Neuronal stem cell (in vitro differentiated cells): ENCODE results near the gene BRINP2.

Experiments
- DNase-seq: peaks from one replicate; pipeline ENCODE4 v3.0.0-alpha.2; 2013; ENCODE audit warnings: low spot score
- H2AFZ ChIP-seq: one replicate; pipeline ENCODE4 v1.6.1; 2013; ENCODE audit warnings: mild to moderate bottlenecking, low read length, inconsistent platforms
- H2AK5ac ChIP-seq: 2 replicates; pipeline ENCODE4 v1.6.1; 2013; ENCODE audit warnings: low read depth, mild to moderate bottlenecking, inconsistent platforms, low read length, moderate library complexity, mixed read lengths
- H2BK120ac ChIP-seq: 2 replicates; pipeline ENCODE4 v1.6.1; 2013; ENCODE audit warnings: low read depth, mild to moderate bottlenecking, inconsistent platforms, low read length, moderate library complexity, mixed read lengths
- H2BK12ac ChIP-seq: one replicate; pipeline ENCODE4 v1.6.1; 2013; ENCODE audit warnings: low read length, inconsistent platforms
- H2BK15ac ChIP-seq: 2 replicates; pipeline ENCODE4 v1.6.1; 2013; ENCODE audit warnings: mild to moderate bottlenecking, low read length, inconsistent platforms, mixed read lengths
- H2BK5ac ChIP-seq: one replicate; pipeline ENCODE4 v1.6.1; 2013; ENCODE audit warnings: inconsistent platforms, mild to moderate bottlenecking, low read length, moderate library complexity
- H3K14ac ChIP-seq: one replicate; pipeline ENCODE4 v1.6.1; 2013; ENCODE audit warnings: low read length, inconsistent platforms
- H3K18ac ChIP-seq: 2 replicates; pipeline ENCODE4 v1.6.1; 2013; ENCODE audit warnings: low read length, inconsistent platforms
- H3K23ac ChIP-seq: 2 replicates; pipeline ENCODE4 v1.6.1; 2013; ENCODE audit warnings: low read depth, mild to moderate bottlenecking, mixed read lengths, low read length, inconsistent platforms; ENCODE audit not compliant: poor library complexity
- H3K27ac ChIP-seq: replicated peaks from 3 replicates; pipeline ENCODE4 v1.5.1; 2013; ENCODE audit warnings: low read length, inconsistent platforms
- H3K27me3 ChIP-seq, 3 experiments: 2 replicates each; pipeline ENCODE4 v1.6.1; 2013; ENCODE audit warnings: low read length in 3 of 3, mild to moderate bottlenecking in 2 of 3, inconsistent platforms in 1 of 3, low read depth in 1 of 3, mixed read lengths in 1 of 3, moderate library complexity in 1 of 3; ENCODE audit not compliant: control insufficient read depth in 3 of 3, insufficient read depth in 3 of 3
- H3K36me3 ChIP-seq, 2 donors: replicated peaks in 1 of 2; 2 replicates each; pipeline ENCODE4 v1.6.1; 2013; ENCODE audit warnings: low read length in 2 of 2; ENCODE audit not compliant: control insufficient read depth in 2 of 2, insufficient read depth in 2 of 2
- H3K4ac ChIP-seq: 2 replicates; pipeline ENCODE4 v1.6.1; 2013; ENCODE audit warnings: inconsistent platforms, mild to moderate bottlenecking, low read length, moderate library complexity
- H3K4me1 ChIP-seq, 2 donors: 1 replicate in 1 of 2; 2 replicates in 1 of 2; pipeline ENCODE4 v1.6.1; 2013; ENCODE audit warnings: low read length in 2 of 2, low read depth in 1 of 2; ENCODE audit not compliant: control insufficient read depth in 2 of 2, insufficient read depth in 1 of 2
- H3K4me2 ChIP-seq: one replicate; pipeline ENCODE4 v1.6.1; 2013; ENCODE audit warnings: mild to moderate bottlenecking, low read length, inconsistent platforms; ENCODE audit not compliant: insufficient read depth, poor library complexity, severe bottlenecking
- H3K4me3 ChIP-seq, 2 donors: 2 replicates each; pipeline ENCODE4 v1.5.1; 2013; ENCODE audit warnings: low read length in 2 of 2, mild to moderate bottlenecking in 2 of 2, inconsistent platforms in 1 of 2, moderate library complexity in 1 of 2
- H3K79me1 ChIP-seq: one replicate; pipeline ENCODE4 v1.6.1; 2013; ENCODE audit warnings: low read depth, mild to moderate bottlenecking, inconsistent platforms, low read length, moderate library complexity
- H3K9ac ChIP-seq: one replicate; pipeline ENCODE4 v1.6.1; 2013; ENCODE audit warnings: mild to moderate bottlenecking, low read depth, low read length, inconsistent platforms; ENCODE audit not compliant: poor library complexity
- H3K9me3 ChIP-seq, 2 donors: replicated peaks in 1 of 2; 2 replicates each; pipeline versions ENCODE3 to v1.6.1; 2013; ENCODE audit warnings: low read length in 2 of 2, mild to moderate bottlenecking in 2 of 2, inconsistent platforms in 1 of 2, low read depth in 1 of 2, mixed read lengths in 1 of 2, moderate library complexity in 1 of 2; ENCODE audit not compliant: control insufficient read depth in 2 of 2, insufficient read depth in 1 of 2
- H4K8ac ChIP-seq: one replicate; pipeline ENCODE4 v1.6.1; 2013; ENCODE audit warnings: low read depth, mild to moderate bottlenecking, inconsistent platforms, low read length, moderate library complexity
- H4K91ac ChIP-seq: one replicate; pipeline ENCODE4 v1.6.1; 2013; ENCODE audit warnings: low read length, low read depth, mild to moderate bottlenecking, inconsistent platforms; ENCODE audit not compliant: poor library complexity
- WGBS, 2 donors: extraction: QIAGEN DNeasy Blood & Tissue Kit; methylation state at CpG; one replicate each; pipeline ENCODE4 v1.1.7; 2013; ENCODE audit warnings: missing lambda C conversion rate in 2 of 2, mixed read lengths in 1 of 2; ENCODE audit not compliant: insufficient read length in 2 of 2, insufficient replicate concordance in 1 of 2; ENCODE audit errors: extremely low coverage in 2 of 2; 5-methylcytosine and 5-hydroxymethylcytosine counted together

Gene BRINP2

GRCh38 chr1:177229781-177230180, 59.0 kb downstream of the BRINP2 start:
- Histone ChIP-seq H3K14ac (no peak overlapping the region), H3K27me3 (no peaks in the 10 kb centered on the region), H3K79me1 (no peaks in the 10 kb centered on the region), H3K9ac (no peak overlapping the region), H3K4me1 (peaks cover 0 to 5% of the 10 kb centered on the region in 2 donors), H2AFZ (no peak overlapping the region), H3K27ac (no peak overlapping the region), H3K9me3 (no peaks in the 10 kb centered on the region), H2BK15ac (no peak overlapping the region), H3K36me3 (no peaks in the 10 kb centered on the region), H2BK12ac (no peak overlapping the region), H2BK5ac (no peak overlapping the region), H3K18ac (peak overlapping the region; percentile 32), H3K23ac (no peak overlapping the region), H4K8ac (no peak overlapping the region), H2AK5ac (no peak overlapping the region), H3K4me2 (no peak overlapping the region), H3K4me3 (no peak overlapping the region), H3K4ac (no peak overlapping the region), H2BK120ac (no peak overlapping the region), H4K91ac (no peak overlapping the region)
- no peak for DNase-seq
- WGBS, 2 donors, result no CpG with 5 or more reads among the region's 20 CpGs

GRCh38 chr1:177230228-177231016, 59.7 kb downstream of the BRINP2 start:
- H3K4me3 ChIP-seq, result no peak overlapping the region
- no peak overlapping the region for H3K9ac ChIP-seq
- no peak overlapping the region for H2BK120ac ChIP-seq
- no peaks in the 10 kb centered on the region for H3K79me1 ChIP-seq
- H2AFZ ChIP-seq, result no peak overlapping the region
- no peak overlapping the region for H3K4ac ChIP-seq
- H3K27me3 ChIP-seq, result no peaks in the 10 kb centered on the region
- no peak for DNase-seq
- H3K14ac ChIP-seq, result no peak overlapping the region
- no peak overlapping the region for H3K18ac ChIP-seq
- H3K9me3 ChIP-seq, result no peaks in the 10 kb centered on the region
- no peak overlapping the region for H2BK12ac ChIP-seq
- no peak overlapping the region for H2BK5ac ChIP-seq
- H2BK15ac ChIP-seq, result no peak overlapping the region
- no peak overlapping the region for H4K91ac ChIP-seq
- H3K23ac ChIP-seq, result no peak overlapping the region
- H3K36me3 ChIP-seq, result no peaks in the 10 kb centered on the region
- no CpG with 5 or more reads among the region's 4 CpGs for WGBS, 2 donors
- H3K4me2 ChIP-seq, result no peak overlapping the region
- peaks cover 0 to 5% of the 10 kb centered on the region in 2 donors for H3K4me1 ChIP-seq
- no peak overlapping the region for H2AK5ac ChIP-seq
- no peak overlapping the region for H3K27ac ChIP-seq
- H4K8ac ChIP-seq, result no peak overlapping the region

- DNase-seq, result no peak
- no peak overlapping the region for H3K9ac ChIP-seq
- no peak overlapping the region for H2BK12ac ChIP-seq
- no peak overlapping the region for H3K27ac ChIP-seq
- H3K79me1 ChIP-seq, result no peaks in the 10 kb centered on the region
- no peak overlapping the region for H3K4me2 ChIP-seq
- H3K4me3 ChIP-seq, result no peak overlapping the region
- no peak overlapping the region for H2BK5ac ChIP-seq
- H3K18ac ChIP-seq, result no peak overlapping the region
- H4K8ac ChIP-seq, result no peak overlapping the region
- H2AK5ac ChIP-seq, result no peak overlapping the region
- H4K91ac ChIP-seq, result no peak overlapping the region
- no peaks in the 10 kb centered on the region for H3K9me3 ChIP-seq
- H2AFZ ChIP-seq, result no peak overlapping the region
- no peak overlapping the region for H3K23ac ChIP-seq
- no peak overlapping the region for H2BK120ac ChIP-seq
- no CpG with 5 or more reads among the region's 7 CpGs for WGBS, 2 donors
- no peak overlapping the region for H2BK15ac ChIP-seq
- H3K27me3 ChIP-seq, result no peaks in the 10 kb centered on the region
- H3K36me3 ChIP-seq, result no peaks in the 10 kb centered on the region
- no peak overlapping the region for H3K4ac ChIP-seq
- H3K4me1 ChIP-seq, result peaks cover 0 to 7% of the 10 kb centered on the region in 2 donors
- H3K14ac ChIP-seq, result no peak overlapping the region
Measured at GRCh38 chr1:177235350-177235749, 64.6 kb downstream of the BRINP2 start.

- Histone ChIP-seq H3K4me3 (no peak overlapping the region), H3K9me3 (no peaks in the 10 kb centered on the region), H3K4me1 (peaks cover 0 to 7% of the 10 kb centered on the region in 2 donors), H2BK5ac (no peak overlapping the region), H3K23ac (no peak overlapping the region), H3K14ac (no peak overlapping the region), H2BK12ac (no peak overlapping the region), H3K79me1 (no peaks in the 10 kb centered on the region), H3K36me3 (no peaks in the 10 kb centered on the region), H3K4ac (no peak overlapping the region), H4K8ac (no peak overlapping the region), H3K27me3 (no peaks in the 10 kb centered on the region), H2BK120ac (no peak overlapping the region), H3K18ac (no peak overlapping the region), H3K4me2 (no peak overlapping the region), H3K27ac (no peak overlapping the region), H2AFZ (no peak overlapping the region), H2BK15ac (no peak overlapping the region), H3K9ac (no peak overlapping the region), H4K91ac (no peak overlapping the region), H2AK5ac (no peak overlapping the region)
- no peak for DNase-seq
- no CpG with 5 or more reads among the region's 4 CpGs for WGBS, 2 donors
Measured at GRCh38 chr1:177236962-177237361, 66.2 kb downstream of the BRINP2 start.
